Thyroid gland (tissue), 4 donors: ENCODE data around the gene CDHR5. TPM values are rescaled to one million over a fixed set of nuclear protein-coding genes. Genes with fewer than 3 reads are reported as not detected.

Experiments
- DNase-seq, 2 donors: peaks; one replicate each; pipeline ENCODE4 v3.0.0-alpha.2; 2019
- H3K27ac ChIP-seq, 3 donors: fragments of 200-600 bp; sonication (generic); 1 replicate in 2 of 3; 2 replicates in 1 of 3; pipeline ENCODE4 v1.5.1; 2016 to 2019; ENCODE audit warnings: mild to moderate bottlenecking in 1 of 3, moderate library complexity in 1 of 3
- H3K27me3 ChIP-seq: fragments of 200-600 bp; sonication (generic); one replicate; pipeline ENCODE4 v1.5.1; 2019
- H3K36me3 ChIP-seq, 2 donors: fragments of 200-600 bp; sonication (generic); one replicate each; pipeline ENCODE4 v1.5.1; 2016 to 2019
- H3K4me1 ChIP-seq, 2 donors: fragments of 200-600 bp; sonication (generic); one replicate each; pipeline ENCODE4 v1.5.1; 2017 to 2019
- H3K4me3 ChIP-seq, 3 donors: fragments of 200-600 bp; sonication (generic); replicated peaks in 1 of 3; 1 replicate in 2 of 3; 2 replicates in 1 of 3; pipeline ENCODE4 v1.5.1; 2016; ENCODE audit warnings: mild to moderate bottlenecking in 1 of 3
- H3K9me3 ChIP-seq: fragments of 200-600 bp; sonication (generic); one replicate; pipeline ENCODE4 v1.5.1; 2017
- CTCF ChIP-seq, 6 experiments: fragments of 200-600 bp in 3 of 6; fragments of 450-650 bp in 3 of 6; sonication (generic) in 3 of 6; IDR thresholded peaks; one replicate each; pipeline ENCODE4 v1.5.1; 2016 to 2019; ENCODE audit warnings: antibody characterized with exemption in 6 of 6, mild to moderate bottlenecking in 2 of 6, inconsistent platforms in 1 of 6, moderate library complexity in 1 of 6
- POLR2A ChIP-seq, 2 donors: fragments of 450-650 bp; IDR thresholded peaks; one replicate each; pipeline ENCODE4 v1.6.1; 2017; ENCODE audit warnings: antibody characterized with exemption in 2 of 2, mild to moderate bottlenecking in 2 of 2, moderate library complexity in 1 of 2
- WGBS, 2 donors: methylation state at CpG; one replicate each; pipeline ENCODE4 v1.1.5; 2017; 5-methylcytosine and 5-hydroxymethylcytosine counted together
- intact Hi-C: fragments of 100-400 bp; cut with DNase I; formaldehyde crosslinking; loops from one replicate; pipeline ENCODE4 v1.15.1; 2023
- total RNA-seq, 4 donors: library from RNA; depleted of rRNA; stranded (reverse); fragments of >200 nt; gene quantifications; one replicate each; pipeline ENCODE4 v1.2.3, GENCODE V29; 2016

CDHR5 gene
- total RNA-seq, 4 donors from 2014 or later, result not detected

- WGBS, 2 donors, result 30% methylated on average over 18 of the region's 100 CpGs; no CpG with 5 or more reads in 1 of the 2 donors
- TF ChIP-seq CTCF (IDR thresholded peaks at IDR 0.05) (no peak), POLR2A (IDR thresholded peaks at IDR 0.05) (no peak)
- intact Hi-C loops, result no loop called here
- peak in 1 of 2 donors; percentile 26 for DNase-seq
- Histone ChIP-seq H3K4me3 (no peak within 1 kb of the TSS), H3K27ac (no peak within 1 kb of the TSS), H3K27me3 (no peaks in the 10 kb centered on the region), H3K9me3 (no peaks in the 10 kb centered on the region), H3K4me1 (peaks cover 0 to 44% of the 10 kb centered on the region in 2 donors), H3K36me3 (no peaks in the 10 kb centered on the region)
Measured at GRCh38 chr11:636511-637332, 12.0 kb upstream of the CDHR5 start, which contains the start of gene DRD4. Gene DRD4, plus strand, starts transcription at chr11:637269. Its CDS starts 36 bp downstream, at chr11:637305.

GRCh38 chr11:635945-636510 lies 11.3 kb upstream of the CDHR5 start:
- no peak for DNase-seq
- Histone ChIP-seq H3K27ac (no peak overlapping the region), H3K9me3 (no peaks in the 10 kb centered on the region), H3K27me3 (no peaks in the 10 kb centered on the region), H3K4me1 (peaks cover 0 to 43% of the 10 kb centered on the region in 2 donors), H3K4me3 (no peak overlapping the region), H3K36me3 (no peaks in the 10 kb centered on the region)
- TF ChIP-seq CTCF (IDR thresholded peaks at IDR 0.05), result no peak
- no peak for TF ChIP-seq POLR2A (IDR thresholded peaks at IDR 0.05)
- intact Hi-C loops, result no loop called here
- 81 to 91% methylated on average over 20 to 22 of the region's 22 CpGs for WGBS, 2 donors

- DNase-seq, result no peak
- intact Hi-C loops, result no loop called here
- no peaks in the 10 kb centered on the region for H3K9me3 ChIP-seq
- no peak for TF ChIP-seq POLR2A (IDR thresholded peaks at IDR 0.05)
- TF ChIP-seq CTCF (IDR thresholded peaks at IDR 0.05), result no peak
- no peaks in the 10 kb centered on the region for H3K27me3 ChIP-seq
- no peak overlapping the region for H3K4me3 ChIP-seq
- H3K27ac ChIP-seq, result no peak overlapping the region
- WGBS, 2 donors, result 94 to 98% methylated on average over 5 of the region's 5 CpGs
- H3K4me1 ChIP-seq, result no peaks in the 10 kb centered on the region
- no peaks in the 10 kb centered on the region for H3K36me3 ChIP-seq
Measured at GRCh38 chr11:630871-631270, 6.1 kb upstream of the CDHR5 start.

GRCh38 chr11:629237-629583 lies 4.5 kb upstream of the CDHR5 start:
- TF ChIP-seq CTCF (IDR thresholded peaks at IDR 0.05), result no peak
- TF ChIP-seq POLR2A (IDR thresholded peaks at IDR 0.05), result no peak
- Histone ChIP-seq H3K4me1 (no peaks in the 10 kb centered on the region), H3K4me3 (no peak overlapping the region), H3K27ac (no peak overlapping the region), H3K9me3 (no peaks in the 10 kb centered on the region), H3K27me3 (no peaks in the 10 kb centered on the region), H3K36me3 (no peaks in the 10 kb centered on the region)
- no peak for DNase-seq
- intact Hi-C loops, result no loop called here
- 74 to 76% methylated on average over 10 of the region's 10 CpGs for WGBS, 2 donors

- Histone ChIP-seq H3K4me3 (no peak overlapping the region), H3K9me3 (no peaks in the 10 kb centered on the region), H3K36me3 (no peaks in the 10 kb centered on the region), H3K4me1 (no peaks in the 10 kb centered on the region), H3K27me3 (no peaks in the 10 kb centered on the region), H3K27ac (no peak overlapping the region)
- no peak for DNase-seq
- intact Hi-C loops, result no loop called here
- no peak for TF ChIP-seq POLR2A (IDR thresholded peaks at IDR 0.05)
- TF ChIP-seq CTCF (IDR thresholded peaks at IDR 0.05), result no peak
- WGBS, 2 donors, result 92 to 95% methylated on average over 31 of the region's 31 CpGs
Measured at GRCh38 chr11:628056-628455, 3.3 kb upstream of the CDHR5 start.
